Brain microvascular endothelial cell (primary cell): ENCODE measurements around the gene PPARG.

Experiments
- DNase-seq: peaks from one replicate; pipeline ENCODE4 v3.0.0-alpha.2; 2020
- H3K27ac ChIP-seq: fragments of 250-450 bp; sonication (Bioruptor Pico); 2 replicates; pipeline ENCODE4 v1.5.1; 2020; ENCODE audit warnings: mild to moderate bottlenecking, moderate library complexity
- H3K27me3 ChIP-seq: fragments of 250-450 bp; sonication (Bioruptor Pico); replicated peaks from 2 replicates; pipeline ENCODE4 v1.5.1; 2020; ENCODE audit warnings: mild to moderate bottlenecking
- H3K36me3 ChIP-seq: fragments of 250-450 bp; sonication (Bioruptor Pico); replicated peaks from 2 replicates; pipeline ENCODE4 v1.5.1; 2020; ENCODE audit warnings: mild to moderate bottlenecking
- H3K4me3 ChIP-seq: 2 replicates; pipeline ENCODE4 v1.5.1; 2011; ENCODE audit warnings: low read depth, mild to moderate bottlenecking, control low read depth, low read length, moderate library complexity
- in situ Hi-C: cut with HindIII; loops from 2 replicates; pipeline ENCODE4 v1.10.0; 2017; ENCODE audit warnings: low sequenced_read_pairs, low pct_ligation_motif_present
- TF ChIP-seq, protein P1 (sequence below): IDR thresholded peaks from 2 replicates; pipeline ENCODE4 v1.5.1; 2011; ENCODE audit warnings: low read depth, mild to moderate bottlenecking, moderate library complexity, low read length, control low read depth, inconsistent platforms; ENCODE audit errors: missing control alignments

Gene PPARG

DNA sequence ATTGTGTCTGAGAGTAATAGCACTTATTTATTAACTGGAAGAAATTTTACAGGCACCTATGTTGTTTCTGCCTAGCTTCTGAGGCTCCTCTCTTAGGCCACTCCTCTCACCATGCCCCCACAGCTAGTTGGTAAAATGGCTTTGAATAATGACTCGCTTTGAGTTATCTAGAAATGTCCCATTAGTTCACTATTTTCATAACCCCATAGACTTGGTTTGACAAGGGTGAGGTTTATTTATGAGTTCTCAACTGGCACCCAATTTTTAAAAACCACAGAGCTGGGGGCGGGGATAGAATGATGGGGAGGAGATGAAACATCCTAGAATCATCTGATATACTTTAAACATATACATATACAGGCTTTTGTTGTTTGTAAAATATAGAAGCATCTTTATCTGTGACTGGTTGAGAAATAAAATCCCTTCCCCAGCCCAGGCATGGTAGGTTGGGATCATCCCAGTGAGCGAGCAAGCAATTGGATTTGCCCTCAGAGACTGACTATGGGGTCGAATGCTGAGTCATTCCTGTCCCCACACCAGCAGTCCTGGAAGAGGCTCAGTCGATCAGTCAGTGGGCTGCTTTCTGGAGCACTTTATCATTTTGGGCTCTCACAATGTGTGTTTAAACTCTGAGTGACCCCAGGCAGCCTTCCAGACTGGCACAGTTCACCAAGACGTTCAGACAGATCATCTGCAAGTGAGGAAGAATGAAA is 135.2 kb downstream of the PPARG start:
- peak overlapping the region; percentile 70 for H3K27ac ChIP-seq
- TF ChIP-seq, protein P1, sequence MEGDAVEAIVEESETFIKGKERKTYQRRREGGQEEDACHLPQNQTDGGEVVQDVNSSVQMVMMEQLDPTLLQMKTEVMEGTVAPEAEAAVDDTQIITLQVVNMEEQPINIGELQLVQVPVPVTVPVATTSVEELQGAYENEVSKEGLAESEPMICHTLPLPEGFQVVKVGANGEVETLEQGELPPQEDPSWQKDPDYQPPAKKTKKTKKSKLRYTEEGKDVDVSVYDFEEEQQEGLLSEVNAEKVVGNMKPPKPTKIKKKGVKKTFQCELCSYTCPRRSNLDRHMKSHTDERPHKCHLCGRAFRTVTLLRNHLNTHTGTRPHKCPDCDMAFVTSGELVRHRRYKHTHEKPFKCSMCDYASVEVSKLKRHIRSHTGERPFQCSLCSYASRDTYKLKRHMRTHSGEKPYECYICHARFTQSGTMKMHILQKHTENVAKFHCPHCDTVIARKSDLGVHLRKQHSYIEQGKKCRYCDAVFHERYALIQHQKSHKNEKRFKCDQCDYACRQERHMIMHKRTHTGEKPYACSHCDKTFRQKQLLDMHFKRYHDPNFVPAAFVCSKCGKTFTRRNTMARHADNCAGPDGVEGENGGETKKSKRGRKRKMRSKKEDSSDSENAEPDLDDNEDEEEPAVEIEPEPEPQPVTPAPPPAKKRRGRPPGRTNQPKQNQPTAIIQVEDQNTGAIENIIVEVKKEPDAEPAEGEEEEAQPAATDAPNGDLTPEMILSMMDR, result no peak
- H3K27me3 ChIP-seq, result no peaks in the 10 kb centered on the region
- DNase-seq, result peak; percentile 76
- no peaks in the 10 kb centered on the region for H3K36me3 ChIP-seq
- in situ Hi-C loops, result no loop called here
- H3K4me3 ChIP-seq, result no peak overlapping the region

DNA sequence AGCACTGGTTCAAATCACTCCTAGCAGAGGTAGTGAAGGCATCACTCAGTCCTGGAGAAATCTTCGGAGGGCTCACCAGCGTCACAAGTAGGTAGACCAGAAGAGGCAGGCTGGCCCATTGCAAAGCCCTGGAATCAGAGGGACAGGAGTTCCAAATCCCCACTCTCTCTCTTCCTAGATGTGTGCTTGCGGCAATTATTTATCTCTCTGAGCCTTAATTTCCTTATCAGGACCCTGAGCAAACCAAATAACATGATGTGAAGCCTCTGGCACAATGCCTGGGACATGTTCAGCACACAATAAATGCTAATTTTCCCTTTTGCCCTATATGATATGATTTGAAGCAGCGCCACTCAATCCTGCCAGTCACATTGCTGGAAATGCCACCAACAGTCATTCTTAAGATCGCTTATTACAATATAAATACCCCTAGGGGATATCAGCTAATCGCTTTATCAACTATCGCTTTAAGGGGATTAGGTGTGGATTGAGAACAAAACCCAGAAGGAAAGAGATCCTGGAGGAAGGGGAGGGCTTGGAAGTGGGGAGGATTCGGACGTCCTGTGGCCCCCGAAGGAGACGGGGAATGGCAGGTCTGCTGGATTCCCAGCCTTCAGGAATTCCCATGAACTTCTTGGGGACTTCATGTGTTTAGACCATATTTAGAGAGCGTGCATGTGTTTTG is 135.9 kb downstream of the PPARG start:
- peak overlapping the region; percentile 70 for H3K27ac ChIP-seq
- no peak overlapping the region for H3K4me3 ChIP-seq
- H3K36me3 ChIP-seq, result no peaks in the 10 kb centered on the region
- peak; percentile 22 for DNase-seq
- in situ Hi-C loops, result no loop called here
- TF ChIP-seq, protein P1, result no peak
- no peaks in the 10 kb centered on the region for H3K27me3 ChIP-seq

DNA sequence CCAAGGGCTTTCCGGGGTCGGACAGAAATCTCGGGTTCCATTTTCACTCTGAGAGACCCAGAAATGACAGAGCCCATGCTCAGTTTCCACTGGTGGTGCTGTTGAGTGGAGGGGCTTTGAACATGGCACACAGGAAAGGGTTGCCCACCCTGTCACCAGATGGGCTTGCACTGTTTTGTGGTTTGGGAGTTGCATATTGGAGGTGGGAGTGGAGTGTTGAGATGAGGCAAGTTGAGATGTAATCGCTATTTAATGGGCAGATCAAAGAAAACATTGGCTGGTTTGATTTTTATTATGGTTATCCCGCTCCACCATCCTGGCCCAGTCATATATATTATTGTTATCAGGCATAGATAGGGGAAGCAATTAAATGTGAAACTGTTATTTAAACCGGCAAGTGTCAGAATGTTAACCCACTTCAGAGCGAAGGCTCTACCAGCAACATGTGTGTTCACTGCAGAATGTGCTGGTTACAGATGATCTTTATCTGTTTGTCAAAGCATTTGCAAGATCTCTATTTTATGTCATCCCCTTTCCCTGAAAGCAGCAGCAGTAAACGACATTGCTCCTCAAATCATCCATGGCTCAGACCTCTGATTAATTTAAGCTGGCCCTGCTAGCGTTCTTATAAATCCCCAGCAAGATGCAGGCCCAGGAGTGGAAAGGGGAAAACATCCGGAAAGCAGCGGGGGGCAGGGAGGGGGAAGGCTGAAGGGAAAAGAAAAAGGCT is 137.1 kb downstream of the PPARG start:
- Histone ChIP-seq H3K4me3 (no peak overlapping the region), H3K27ac (no peak overlapping the region), H3K27me3 (no peaks in the 10 kb centered on the region), H3K36me3 (no peaks in the 10 kb centered on the region)
- in situ Hi-C loops, result no loop called here
- TF ChIP-seq, protein P1, result no peak
- DNase-seq, result no peak

DNA sequence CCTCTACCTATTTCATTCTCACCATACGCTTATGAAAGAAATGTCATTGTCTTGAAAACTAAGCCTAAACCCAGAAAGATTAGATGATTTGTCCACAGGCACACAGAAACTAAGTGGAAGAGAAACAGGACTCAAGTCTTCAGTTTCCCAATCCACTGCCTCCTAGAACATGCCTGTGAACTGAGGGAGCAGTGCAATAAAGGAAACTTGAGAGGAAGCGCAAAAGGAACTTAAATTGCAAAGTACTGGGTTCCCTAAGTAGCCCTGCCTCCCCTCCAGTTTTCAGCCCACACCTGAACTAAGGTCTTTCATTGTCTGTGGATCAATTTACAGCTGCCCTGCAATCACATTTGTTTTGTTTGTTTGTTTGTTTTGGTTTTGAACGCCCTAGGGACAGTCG is 138.7 kb downstream of the PPARG start:
- in situ Hi-C loops, result no loop called here
- no peak overlapping the region for H3K4me3 ChIP-seq
- no peaks in the 10 kb centered on the region for H3K36me3 ChIP-seq
- H3K27ac ChIP-seq, result no peak overlapping the region
- no peak for DNase-seq
- no peaks in the 10 kb centered on the region for H3K27me3 ChIP-seq
- TF ChIP-seq, protein P1, result no peak

DNA sequence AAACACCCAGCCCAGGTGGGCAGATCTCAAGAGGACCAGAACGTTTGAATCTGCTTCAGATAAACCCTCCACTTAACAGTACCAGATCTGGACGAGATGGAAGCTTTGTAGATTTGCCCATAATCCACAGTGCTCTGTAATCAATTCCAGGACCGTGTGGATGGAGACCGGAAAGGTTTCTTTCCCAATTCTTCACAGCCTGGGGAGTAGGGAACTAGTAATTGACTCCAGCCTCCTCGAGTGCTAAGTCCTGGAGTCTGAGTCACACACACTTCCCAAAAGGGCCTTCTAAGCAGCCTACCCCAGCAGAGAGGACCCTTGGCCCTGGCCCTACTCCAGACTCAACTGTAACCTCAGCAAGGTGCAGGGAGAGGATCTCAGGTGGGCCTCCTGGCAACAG is 139.3 kb downstream of the PPARG start:
- TF ChIP-seq, protein P1, result no peak
- DNase-seq, result no peak
- H3K4me3 ChIP-seq, result no peak overlapping the region
- no peaks in the 10 kb centered on the region for H3K27me3 ChIP-seq
- no peak overlapping the region for H3K27ac ChIP-seq
- no peaks in the 10 kb centered on the region for H3K36me3 ChIP-seq
- in situ Hi-C loops, result no loop called here
